Stimulated activated memory B cell treated with anti-CD40 and anti-IgM and Interleukin-4, amounts not matched to agents 10 μg/mL and 1 μg/mL and 100 μg/mL, for 72 hours (primary cell): ENCODE data around the gene GADD45B.

ENCODE experiments used
- ATAC-seq: fragments of 150-1000 bp; cut with Tn5 transposase; 2 replicates; pipeline ENCODE4 v1.10.0; 2021
- H3K27ac Mint-ChIP-seq: one replicate; pipeline ENCODE4 v1.8.0; 2022; ENCODE audit warnings: mild to moderate bottlenecking, mixed read lengths
- H3K27me3 Mint-ChIP-seq: one replicate; pipeline ENCODE4 v1.8.0; 2022; ENCODE audit warnings: mixed read lengths
- H3K36me3 Mint-ChIP-seq: one replicate; pipeline ENCODE4 v1.8.0; 2022; ENCODE audit warnings: mixed read lengths
- H3K4me1 Mint-ChIP-seq: one replicate; pipeline ENCODE4 v1.8.0; 2022; ENCODE audit warnings: mixed read lengths
- H3K4me3 Mint-ChIP-seq: one replicate; pipeline ENCODE4 v1.8.0; 2022; ENCODE audit warnings: mild to moderate bottlenecking, moderate library complexity, mixed read lengths
- H3K9me3 Mint-ChIP-seq: one replicate; pipeline ENCODE4 v1.8.0; 2022; ENCODE audit warnings: mixed read lengths

Gene GADD45B

GRCh38 chr19:2524361-2524839 is 48.5 kb downstream of the GADD45B start:
- Mint-ChIP-seq H3K27me3 (no peaks in the 10 kb centered on the region), H3K27ac (no peak overlapping the region), H3K36me3 (peaks cover 4% of the 10 kb centered on the region), H3K9me3 (no peaks in the 10 kb centered on the region), H3K4me3 (no peak overlapping the region), H3K4me1 (peaks cover 19% of the 10 kb centered on the region)
- ATAC-seq: no peak

DNA sequence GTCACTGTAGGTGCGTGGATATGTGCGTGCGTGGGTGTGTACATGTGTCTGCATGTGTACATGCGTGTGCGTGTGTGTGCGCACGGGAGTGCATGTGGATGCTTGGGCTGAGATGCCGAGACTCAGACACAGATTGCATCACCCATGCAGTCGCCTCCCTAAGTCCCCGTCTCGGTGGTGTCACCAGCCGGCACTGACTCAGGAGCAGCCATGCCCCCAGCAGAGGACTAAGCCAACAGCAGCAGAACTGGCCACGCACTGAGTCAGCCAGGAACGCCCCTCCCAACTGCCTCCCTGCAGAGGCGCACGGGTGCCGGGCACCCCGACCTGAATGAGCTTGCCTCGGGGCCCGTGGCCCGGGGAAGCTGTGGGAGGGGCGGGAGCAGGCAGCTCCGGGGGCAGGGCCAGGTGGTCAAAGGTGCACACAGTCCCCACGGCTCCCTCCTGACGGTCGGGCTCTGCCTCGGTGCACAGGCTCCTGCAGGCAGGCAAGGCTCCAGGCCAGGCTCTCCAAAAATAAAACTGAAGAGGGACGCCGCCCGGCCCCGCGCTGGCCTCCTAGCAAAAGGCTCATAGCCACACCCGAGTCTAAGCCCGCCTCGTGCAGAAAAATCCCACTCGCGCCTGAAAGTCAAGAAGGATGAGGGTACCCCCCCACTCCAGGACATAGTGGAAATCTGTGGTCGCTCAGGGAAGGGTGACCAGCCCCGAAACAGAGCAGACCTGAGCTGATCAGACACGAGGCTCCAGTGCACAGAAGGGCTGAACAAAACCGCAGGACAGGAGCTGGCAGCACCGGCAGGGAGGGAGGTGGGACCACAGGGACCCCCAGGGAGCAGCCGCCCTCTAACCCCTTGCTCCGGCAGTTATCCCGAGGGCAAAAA is 49.2 kb downstream of the GADD45B start:
- peaks cover 19% of the 10 kb centered on the region for H3K4me1 Mint-ChIP-seq
- no peak for ATAC-seq
- H3K27me3 Mint-ChIP-seq: no peaks in the 10 kb centered on the region
- H3K9me3 Mint-ChIP-seq: no peaks in the 10 kb centered on the region
- H3K4me3 Mint-ChIP-seq: peak overlapping the region; percentile 43
- H3K36me3 Mint-ChIP-seq: peaks cover 4% of the 10 kb centered on the region
- no peak overlapping the region for H3K27ac Mint-ChIP-seq

- peaks cover 21% of the 10 kb centered on the region for H3K4me1 Mint-ChIP-seq
- no peak for ATAC-seq
- no peaks in the 10 kb centered on the region for H3K27me3 Mint-ChIP-seq
- H3K36me3 Mint-ChIP-seq: peaks cover 3% of the 10 kb centered on the region
- H3K27ac Mint-ChIP-seq: no peak overlapping the region
- peaks cover 1% of the 10 kb centered on the region for H3K9me3 Mint-ChIP-seq
- no peak overlapping the region for H3K4me3 Mint-ChIP-seq
Observed at GRCh38 chr19:2527171-2527570, 51.2 kb downstream of the GADD45B start.

DNA sequence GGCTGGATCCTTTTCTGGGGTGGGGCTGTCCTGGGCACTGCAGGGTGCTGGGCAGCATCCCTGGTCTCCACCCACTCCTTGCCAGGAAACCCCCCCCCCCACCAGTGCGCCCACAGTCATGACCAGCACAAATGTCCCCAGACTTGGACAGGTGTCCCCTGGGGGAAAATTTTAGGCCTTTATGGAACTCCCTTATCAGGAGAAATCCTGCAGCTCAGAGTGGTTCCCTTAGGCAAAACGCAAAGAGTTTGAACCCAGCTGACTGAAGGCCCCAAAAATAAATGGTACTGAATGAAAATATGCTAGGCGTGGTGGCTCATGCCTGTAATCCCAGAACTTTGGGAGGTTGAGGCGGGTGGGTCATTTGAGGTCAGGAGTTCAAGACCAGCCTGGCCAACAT is 51.8 kb downstream of the GADD45B start:
- ATAC-seq: no peak
- H3K9me3 Mint-ChIP-seq: peaks cover 3% of the 10 kb centered on the region
- H3K36me3 Mint-ChIP-seq: peaks cover 7% of the 10 kb centered on the region
- no peak overlapping the region for H3K4me3 Mint-ChIP-seq
- H3K27ac Mint-ChIP-seq: no peak overlapping the region
- H3K27me3 Mint-ChIP-seq: no peaks in the 10 kb centered on the region
- H3K4me1 Mint-ChIP-seq: peaks cover 23% of the 10 kb centered on the region
